Astrocyte (in vitro differentiated cells and primary cell): ENCODE results near the gene MIS12. TPM values are rescaled to one million over a fixed set of nuclear protein-coding genes. Genes with fewer than 3 reads are reported as not detected.

Experiments used
- DNase-seq: peaks from one replicate; pipeline ENCODE4 v3.0.0-alpha.2; 2010; ENCODE audit warnings: low read depth
- FAIRE-seq: peaks from 2 replicates; lab custom pipeline; 2011; peaks lifted over from hg19 to GRCh38; lab: Jason Lieb, UNC
- H2AFZ ChIP-seq: 2 replicates; pipeline ENCODE4 v1.6.0; 2012; ENCODE audit warnings: low read depth, low read length, inconsistent platforms
- H3K27ac ChIP-seq: 2 replicates; pipeline ENCODE4 v1.5.1; 2011; ENCODE audit warnings: low read depth, low read length, inconsistent platforms
- H3K27me3 ChIP-seq: 2 replicates; pipeline ENCODE4 v1.6.0; 2011; ENCODE audit warnings: low read length, inconsistent platforms; ENCODE audit not compliant: insufficient read depth
- H3K36me3 ChIP-seq: 2 replicates; pipeline ENCODE4 v1.5.1; 2011; ENCODE audit warnings: low read length, inconsistent platforms; ENCODE audit not compliant: insufficient read depth
- H3K4me1 ChIP-seq: 2 replicates; pipeline ENCODE4 v1.5.1; 2011; ENCODE audit warnings: low read length, inconsistent platforms; ENCODE audit not compliant: insufficient read depth
- H3K4me2 ChIP-seq: 2 replicates; pipeline ENCODE4 v1.6.0; 2012; ENCODE audit warnings: low read length, inconsistent platforms
- H3K4me3 ChIP-seq: 2 replicates; pipeline ENCODE4 v1.5.1; 2011; ENCODE audit warnings: low read depth, mild to moderate bottlenecking, low read length, inconsistent platforms; ENCODE audit not compliant: insufficient read depth
- H3K79me2 ChIP-seq: 2 replicates; pipeline ENCODE4 v1.6.0; 2012; ENCODE audit warnings: mild to moderate bottlenecking, low read length, inconsistent platforms; ENCODE audit not compliant: insufficient read depth
- H3K9ac ChIP-seq: 2 replicates; pipeline ENCODE4 v1.6.0; 2012; ENCODE audit warnings: mild to moderate bottlenecking, low read length, inconsistent platforms
- H3K9me3 ChIP-seq: 2 replicates; pipeline ENCODE4 v1.5.1; 2012; ENCODE audit warnings: low read depth, mild to moderate bottlenecking, low read length, inconsistent platforms; ENCODE audit not compliant: insufficient read depth
- H4K20me1 ChIP-seq: 2 replicates; pipeline ENCODE4 v1.6.0; 2012; ENCODE audit warnings: low read length, inconsistent platforms; ENCODE audit not compliant: insufficient read depth
- H3K27ac Mint-ChIP-seq: one replicate; pipeline ENCODE4 v1.8.0; 2021; ENCODE audit warnings: mild to moderate bottlenecking, mixed read lengths; ENCODE audit not compliant: unreplicated experiment
- H3K27me3 Mint-ChIP-seq: one replicate; pipeline ENCODE4 v1.8.0; 2021; ENCODE audit warnings: low read depth, mixed read lengths; ENCODE audit not compliant: unreplicated experiment
- H3K36me3 Mint-ChIP-seq: one replicate; pipeline ENCODE4 v1.8.0; 2021; ENCODE audit warnings: low read depth, mixed read lengths; ENCODE audit not compliant: unreplicated experiment
- H3K4me1 Mint-ChIP-seq: one replicate; pipeline ENCODE4 v1.8.0; 2021; ENCODE audit warnings: low read depth, mixed read lengths; ENCODE audit not compliant: unreplicated experiment
- H3K4me3 Mint-ChIP-seq: one replicate; pipeline ENCODE4 v1.8.0; 2021; ENCODE audit warnings: mild to moderate bottlenecking, moderate library complexity, mixed read lengths; ENCODE audit not compliant: unreplicated experiment
- H3K9me3 Mint-ChIP-seq: one replicate; pipeline ENCODE4 v1.8.0; 2021; ENCODE audit warnings: mild to moderate bottlenecking, mixed read lengths; ENCODE audit not compliant: unreplicated experiment
- CTCF ChIP-seq: IDR thresholded peaks from 2 replicates; pipeline ENCODE4 v1.5.1; 2011; ENCODE audit warnings: low read depth, mild to moderate bottlenecking, inconsistent platforms, low read length, moderate library complexity; ENCODE audit not compliant: insufficient read depth
- EZH2 ChIP-seq: IDR thresholded peaks from 2 replicates; pipeline ENCODE4 v1.6.1; 2012; ENCODE audit warnings: mild to moderate bottlenecking, low read length, inconsistent platforms; ENCODE audit not compliant: insufficient read depth
- total RNA-seq: library from RNA; stranded (reverse); gene quantifications from 2 replicates; pipeline ENCODE4 v1.2.1, GENCODE V29; 2021

The MIS12 gene
- total RNA-seq, 1 donor from 2014 or later, result 12.2 TPM

- H3K4me1 ChIP-seq, result peaks cover 15% of the 10 kb centered on the region
- H3K4me3 ChIP-seq, result no peak overlapping the region
- no peaks in the 10 kb centered on the region for H3K27me3 ChIP-seq
- H3K27ac ChIP-seq, result no peak overlapping the region
- Mint-ChIP-seq H3K4me3 (no peak overlapping the region), H3K27me3 (peaks cover 12% of the 10 kb centered on the region), H3K36me3 (peaks cover 3% of the 10 kb centered on the region), H3K9me3 (peaks cover 3% of the 10 kb centered on the region), H3K4me1 (peaks cover 3% of the 10 kb centered on the region), H3K27ac (no peak overlapping the region)
- FAIRE-seq (no peak), DNase-seq (no peak)
- no peaks in the 10 kb centered on the region for H3K79me2 ChIP-seq
- H4K20me1 ChIP-seq, result no peaks in the 10 kb centered on the region
- no peaks in the 10 kb centered on the region for H3K9me3 ChIP-seq
- no peaks in the 10 kb centered on the region for H3K36me3 ChIP-seq
- no peak for TF ChIP-seq EZH2
- no peak for TF ChIP-seq CTCF
- H3K9ac ChIP-seq, result no peak overlapping the region
- no peak overlapping the region for H2AFZ ChIP-seq
- H3K4me2 ChIP-seq, result no peak overlapping the region
Observed at GRCh38 chr17:5506307-5506706, 19.9 kb downstream of the MIS12 start.

GRCh38 chr17:5508810-5509209 lies 22.4 kb downstream of the MIS12 start:
- no peaks in the 10 kb centered on the region for H3K36me3 Mint-ChIP-seq
- peak overlapping the region; percentile 97 for H3K27ac ChIP-seq
- no peaks in the 10 kb centered on the region for H3K27me3 ChIP-seq
- peak overlapping the region; percentile 43 for H3K4me3 Mint-ChIP-seq
- H3K27ac Mint-ChIP-seq, result peak overlapping the region; percentile 69
- peaks cover 4% of the 10 kb centered on the region for H3K27me3 Mint-ChIP-seq
- no peaks in the 10 kb centered on the region for H3K79me2 ChIP-seq
- peak overlapping the region; percentile 57 for H2AFZ ChIP-seq
- DNase-seq (peak; percentile 82), FAIRE-seq (peak; percentile 88)
- peak overlapping the region; percentile 74 for H3K4me2 ChIP-seq
- no peaks in the 10 kb centered on the region for H3K9me3 ChIP-seq
- H3K4me3 ChIP-seq, result peak overlapping the region; percentile 12
- H3K36me3 ChIP-seq, result no peaks in the 10 kb centered on the region
- peaks cover 15% of the 10 kb centered on the region for H3K4me1 ChIP-seq
- peaks cover 2% of the 10 kb centered on the region for H3K9me3 Mint-ChIP-seq
- H3K4me1 Mint-ChIP-seq, result peaks cover 3% of the 10 kb centered on the region
- TF ChIP-seq CTCF (no peak), EZH2 (no peak)
- H4K20me1 ChIP-seq, result no peaks in the 10 kb centered on the region
- peak overlapping the region; percentile 74 for H3K9ac ChIP-seq

GRCh38 chr17:5509482-5509881 lies 23.1 kb downstream of the MIS12 start:
- Mint-ChIP-seq H3K4me3 (no peak overlapping the region), H3K27ac (peak overlapping the region; percentile 69), H3K27me3 (peaks cover 2% of the 10 kb centered on the region), H3K4me1 (peaks cover 3% of the 10 kb centered on the region), H3K36me3 (no peaks in the 10 kb centered on the region), H3K9me3 (peaks cover 2% of the 10 kb centered on the region)
- Histone ChIP-seq H3K4me2 (peak overlapping the region; percentile 74), H4K20me1 (no peaks in the 10 kb centered on the region), H3K4me1 (peaks cover 15% of the 10 kb centered on the region), H3K27me3 (no peaks in the 10 kb centered on the region), H2AFZ (peak overlapping the region; percentile 57), H3K4me3 (peak overlapping the region; percentile 12), H3K9me3 (no peaks in the 10 kb centered on the region), H3K27ac (peak overlapping the region; percentile 97), H3K36me3 (no peaks in the 10 kb centered on the region), H3K79me2 (no peaks in the 10 kb centered on the region), H3K9ac (peak overlapping the region; percentile 74)
- TF ChIP-seq CTCF (no peak), EZH2 (no peak)
- FAIRE-seq (peak; percentile 84), DNase-seq (peak; percentile 72)
